Mucosa of stomach (tissue), 1 donor: Measurements from ENCODE around the gene FKBP6.
"Not testable (repeated sequence)": the region's sequence is repeated elsewhere in the genome, so short reads cannot be mapped to it uniquely, and the experiment has no call there.

Source experiments
- H3K27me3 ChIP-seq: one replicate; pipeline ENCODE4 v1.7.0; 2013; ENCODE audit warnings: mild to moderate bottlenecking, low read length; ENCODE audit not compliant: control insufficient read depth, insufficient read depth
- H3K36me3 ChIP-seq: one replicate; pipeline ENCODE4 v1.7.0; 2013; ENCODE audit warnings: low read length; ENCODE audit not compliant: control insufficient read depth, insufficient read depth
- H3K4me1 ChIP-seq: one replicate; pipeline ENCODE4 v1.7.0; 2013; ENCODE audit warnings: mild to moderate bottlenecking, low read length; ENCODE audit not compliant: control insufficient read depth, insufficient read depth
- H3K4me3 ChIP-seq: one replicate; pipeline ENCODE4 v1.7.0; 2013; ENCODE audit warnings: low read length
- H3K9ac ChIP-seq: one replicate; pipeline ENCODE4 v1.7.0; 2013; ENCODE audit warnings: mild to moderate bottlenecking, low read length, moderate library complexity
- H3K9me3 ChIP-seq: one replicate; pipeline ENCODE4 v1.7.0; 2013; ENCODE audit warnings: mild to moderate bottlenecking, low read length, moderate library complexity; ENCODE audit not compliant: control insufficient read depth
- donor health status: Pancreatic carcinoma.

FKBP6 gene

GRCh38 chr7:73363225-73364005 lies 35.5 kb downstream of the FKBP6 start:
- Histone ChIP-seq H3K9ac (no peak overlapping the region), H3K27me3 (peaks cover 3% of the 10 kb centered on the region), H3K36me3 (no peaks in the 10 kb centered on the region)

GRCh38 chr7:73364006-73364728 lies 36.2 kb downstream of the FKBP6 start:
- Histone ChIP-seq H3K36me3 (no peaks in the 10 kb centered on the region), H3K4me3 (no peak overlapping the region), H3K4me1 (no peaks in the 10 kb centered on the region), H3K27me3 (peaks cover 3% of the 10 kb centered on the region), H3K9me3 (no peaks in the 10 kb centered on the region), H3K9ac (no peak overlapping the region)

More at GRCh38 chr7:73363225-73364005, 35.5 kb downstream of the FKBP6 start:
- no peak overlapping the region for H3K4me3 ChIP-seq
- H3K4me1 ChIP-seq: peaks cover 7% of the 10 kb centered on the region
- H3K9me3 ChIP-seq: no peaks in the 10 kb centered on the region

- no peak overlapping the region for H3K4me3 ChIP-seq
- no peaks in the 10 kb centered on the region for H3K9me3 ChIP-seq
- H3K9ac ChIP-seq: no peak overlapping the region
- no peaks in the 10 kb centered on the region for H3K36me3 ChIP-seq
- H3K4me1 ChIP-seq: no peaks in the 10 kb centered on the region
- H3K27me3 ChIP-seq: peaks cover 3% of the 10 kb centered on the region
These were observed 38.2 kb downstream of the FKBP6 start for GRCh38 chr7:73366127-73366526.

GRCh38 chr7:73366990-73367389 lies 39.0 kb downstream of the FKBP6 start:
- Histone ChIP-seq H3K9me3 (no peaks in the 10 kb centered on the region), H3K4me1 (no peaks in the 10 kb centered on the region), H3K4me3 (no peak overlapping the region), H3K36me3 (no peaks in the 10 kb centered on the region), H3K9ac (no peak overlapping the region), H3K27me3 (peaks cover 3% of the 10 kb centered on the region)

- Histone ChIP-seq H3K27me3 (peaks cover 3% of the 10 kb centered on the region), H3K9me3 (no peaks in the 10 kb centered on the region), H3K4me3 (no peak overlapping the region), H3K36me3 (no peaks in the 10 kb centered on the region), H3K4me1 (no peaks in the 10 kb centered on the region), H3K9ac (no peak overlapping the region)
These were observed 41.0 kb downstream of the FKBP6 start for GRCh38 chr7:73369009-73369408.

- no peak overlapping the region for H3K9ac ChIP-seq
- H3K36me3 ChIP-seq: no peaks in the 10 kb centered on the region
- no peak overlapping the region for H3K4me3 ChIP-seq
- H3K4me1 ChIP-seq: no peaks in the 10 kb centered on the region
- H3K27me3 ChIP-seq: peaks cover 3% of the 10 kb centered on the region
- H3K9me3 ChIP-seq: no peaks in the 10 kb centered on the region
These were observed 41.7 kb downstream of the FKBP6 start for GRCh38 chr7:73369622-73370021.

- Histone ChIP-seq H3K9ac (no peak overlapping the region), H3K36me3 (no peaks in the 10 kb centered on the region), H3K27me3 (peaks cover 15% of the 10 kb centered on the region), H3K4me3 (no peak overlapping the region), H3K9me3 (no peaks in the 10 kb centered on the region), H3K4me1 (no peaks in the 10 kb centered on the region)
These were observed 45.8 kb downstream of the FKBP6 start for GRCh38 chr7:73373741-73374140.

GRCh38 chr7:73376262-73376661 lies 48.3 kb downstream of the FKBP6 start:
- H3K4me1 ChIP-seq, H3K4me3 ChIP-seq, H3K9ac ChIP-seq, H3K36me3 ChIP-seq, H3K9me3 ChIP-seq: not testable (repeated sequence)
- peaks cover 15% of the 10 kb centered on the region for H3K27me3 ChIP-seq

- Histone ChIP-seq H3K4me1 (no peaks in the 10 kb centered on the region), H3K36me3 (no peaks in the 10 kb centered on the region), H3K4me3 (no peak overlapping the region), H3K27me3 (peaks cover 15% of the 10 kb centered on the region), H3K9ac (no peak overlapping the region), H3K9me3 (no peaks in the 10 kb centered on the region)
These were observed 48.9 kb downstream of the FKBP6 start for GRCh38 chr7:73376671-73377412.

- H3K9ac ChIP-seq, H3K36me3 ChIP-seq, H3K4me1 ChIP-seq, H3K4me3 ChIP-seq, H3K9me3 ChIP-seq: not testable (repeated sequence)
- peaks cover 15% of the 10 kb centered on the region for H3K27me3 ChIP-seq
These were observed 49.6 kb downstream of the FKBP6 start for GRCh38 chr7:73377413-73378200.

- Histone ChIP-seq H3K36me3 (no peaks in the 10 kb centered on the region), H3K9me3 (no peaks in the 10 kb centered on the region), H3K4me1 (no peaks in the 10 kb centered on the region), H3K27me3 (peaks cover 3% of the 10 kb centered on the region), H3K4me3 (no peak overlapping the region), H3K9ac (no peak overlapping the region)
These were observed 55.1 kb downstream of the FKBP6 start for GRCh38 chr7:73382934-73383503.
